NOMO-1 treated with dmso at 0.1 percent for 144 hours (cell line): ENCODE measurements around the gene DLEC1.
A peak's percentile ranks its signal among the peaks of the same experiment; 100 is the strongest.
"Not testable (repeated sequence)": the region's sequence is repeated elsewhere in the genome, so short reads cannot be mapped to it uniquely, and the experiment has no call there.

Experiments
- DNase-seq: peaks from one replicate; lab custom pipeline; 2025; ENCODE audit not compliant: unreplicated experiment; lab: John Stamatoyannopoulos, UW

The DLEC1 gene

GRCh38 chr3:38082296-38082695 lies 43.3 kb downstream of the DLEC1 start:
- not testable (repeated sequence) for DNase-seq

- not testable (repeated sequence) for DNase-seq
These were observed 44.2 kb downstream of the DLEC1 start for GRCh38 chr3:38083254-38083653.

- DNase-seq: no peak
These were observed 44.9 kb downstream of the DLEC1 start for GRCh38 chr3:38083871-38084333.

- no peak for DNase-seq
These were observed 45.6 kb downstream of the DLEC1 start for GRCh38 chr3:38084334-38085310.

- no peak for DNase-seq
These were observed 46.4 kb downstream of the DLEC1 start for GRCh38 chr3:38085311-38085942.

GRCh38 chr3:38085943-38086324 lies 46.9 kb downstream of the DLEC1 start:
- DNase-seq: no peak

- no peak for DNase-seq
These were observed 47.5 kb downstream of the DLEC1 start for GRCh38 chr3:38086496-38086895.

GRCh38 chr3:38087278-38087677 lies 48.3 kb downstream of the DLEC1 start:
- not testable (repeated sequence) for DNase-seq

GRCh38 chr3:38088126-38089078 lies 49.4 kb downstream of the DLEC1 start:
- no peak for DNase-seq

GRCh38 chr3:38089163-38089562 lies 50.2 kb downstream of the DLEC1 start:
- no peak for DNase-seq

GRCh38 chr3:38090453-38090852 lies 51.4 kb downstream of the DLEC1 start:
- DNase-seq: no peak

- DNase-seq: no peak
These were observed 56.0 kb downstream of the DLEC1 start for GRCh38 chr3:38094999-38095398.

- no peak for DNase-seq
These were observed 56.9 kb downstream of the DLEC1 start for GRCh38 chr3:38095669-38096483.

GRCh38 chr3:38097446-38098375 lies 58.7 kb downstream of the DLEC1 start:
- DNase-seq: no peak

- no peak for DNase-seq
These were observed 59.3 kb downstream of the DLEC1 start for GRCh38 chr3:38098376-38098723.

- DNase-seq: no peak
These were observed 60.5 kb downstream of the DLEC1 start for GRCh38 chr3:38099518-38099917.

- DNase-seq: no peak
These were observed 61.5 kb downstream of the DLEC1 start for GRCh38 chr3:38100498-38100897.

- DNase-seq: no peak
These were observed 62.9 kb downstream of the DLEC1 start for GRCh38 chr3:38101811-38102443.

GRCh38 chr3:38102444-38102814 lies 63.4 kb downstream of the DLEC1 start:
- peak; percentile 18 for DNase-seq
